Fibroblast of skin of right quadriceps (primary cell): ENCODE data around the gene ADAM21.
"Not testable (repeated sequence)": the region's sequence is repeated elsewhere in the genome, so short reads cannot be mapped to it uniquely, and the experiment has no call there.

Source experiments
- DNase-seq: peaks from one replicate; pipeline ENCODE4 v3.0.0-alpha.2; 2013

Gene ADAM21

GRCh38 chr14:70451874-70452273 lies at the start of gene ADAM21:
TSS of gene ADAM21 (plus strand) at chr14:70452174. CDS start at chr14:70457500, 5,326 bp downstream.
- no peak for DNase-seq

GRCh38 chr14:70403335-70403734 lies 48.6 kb upstream of the ADAM21 start:
- peak; percentile 33 for DNase-seq

GRCh38 chr14:70406216-70406615 lies 45.8 kb upstream of the ADAM21 start:
- not testable (repeated sequence) for DNase-seq

GRCh38 chr14:70407621-70408020 lies 44.4 kb upstream of the ADAM21 start:
- DNase-seq = no peak

GRCh38 chr14:70415788-70416187 lies 36.2 kb upstream of the ADAM21 start:
- no peak for DNase-seq

GRCh38 chr14:70416338-70416724 lies 35.6 kb upstream of the ADAM21 start:
- peak; percentile 17 for DNase-seq

GRCh38 chr14:70416725-70417349 lies 35.1 kb upstream of the ADAM21 start, which contains the start of gene SYNJ2BP:
TSS of gene SYNJ2BP (minus strand) at chr14:70417090. CDS start at chr14:70416963, 127 bp downstream.
- peak; percentile 66 for DNase-seq

- DNase-seq = not testable (repeated sequence)
Measured at GRCh38 chr14:70419270-70419931, 32.6 kb upstream of the ADAM21 start.

GRCh38 chr14:70422538-70422937 lies 29.4 kb upstream of the ADAM21 start:
- no peak for DNase-seq

- DNase-seq = no peak
Measured at GRCh38 chr14:70425354-70425753, 26.6 kb upstream of the ADAM21 start.

- not testable (repeated sequence) for DNase-seq
Measured at GRCh38 chr14:70426555-70426954, 25.4 kb upstream of the ADAM21 start.

GRCh38 chr14:70436867-70437266 lies 15.1 kb upstream of the ADAM21 start:
- no peak for DNase-seq

GRCh38 chr14:70441641-70442040 lies 10.3 kb upstream of the ADAM21 start:
- no peak for DNase-seq

- DNase-seq = no peak
Measured at GRCh38 chr14:70442750-70443149, 9.2 kb upstream of the ADAM21 start.

GRCh38 chr14:70448633-70449340 lies 3.2 kb upstream of the ADAM21 start:
- DNase-seq = no peak

- DNase-seq = no peak
Measured at GRCh38 chr14:70454731-70455130, 2.8 kb downstream of the ADAM21 start.

GRCh38 chr14:70468731-70469130 lies 16.8 kb downstream of the ADAM21 start:
- DNase-seq = no peak

GRCh38 chr14:70470863-70471563 lies 19.0 kb downstream of the ADAM21 start:
- not testable (repeated sequence) for DNase-seq

GRCh38 chr14:70472253-70473159 lies 20.5 kb downstream of the ADAM21 start:
- DNase-seq = no peak

GRCh38 chr14:70473825-70474224 lies 21.9 kb downstream of the ADAM21 start:
- DNase-seq = no peak

GRCh38 chr14:70475459-70475858 lies 23.5 kb downstream of the ADAM21 start:
- not testable (repeated sequence) for DNase-seq
